HuH-7.5 (cell line): ENCODE results near the gene CHST15.

ENCODE experiments used
- DNase-seq: peaks from one replicate; pipeline ENCODE4 v3.0.0; 2011; ENCODE audit warnings: low spot score

The CHST15 gene

DNA sequence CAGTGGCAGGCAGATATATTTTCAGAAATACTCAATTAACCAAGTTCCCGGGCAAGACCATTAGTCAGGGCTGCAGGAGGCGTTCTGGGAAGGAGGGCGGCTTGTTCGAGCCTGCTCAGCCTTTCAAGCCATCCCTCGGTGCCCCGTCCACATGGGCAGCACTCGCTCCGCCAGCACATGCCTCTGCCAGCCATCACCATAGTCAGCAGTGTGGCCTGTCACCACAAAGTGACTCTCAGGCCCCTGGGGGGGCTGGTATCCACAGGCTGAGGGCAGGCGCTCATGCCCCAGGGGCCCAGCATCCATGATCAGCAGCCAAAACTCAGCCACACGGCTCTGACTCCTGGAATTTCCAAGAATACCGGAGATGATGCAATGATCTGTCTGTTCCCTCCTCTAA lies 81.9 kb downstream of the CHST15 start:
- DNase-seq: no peak

DNA sequence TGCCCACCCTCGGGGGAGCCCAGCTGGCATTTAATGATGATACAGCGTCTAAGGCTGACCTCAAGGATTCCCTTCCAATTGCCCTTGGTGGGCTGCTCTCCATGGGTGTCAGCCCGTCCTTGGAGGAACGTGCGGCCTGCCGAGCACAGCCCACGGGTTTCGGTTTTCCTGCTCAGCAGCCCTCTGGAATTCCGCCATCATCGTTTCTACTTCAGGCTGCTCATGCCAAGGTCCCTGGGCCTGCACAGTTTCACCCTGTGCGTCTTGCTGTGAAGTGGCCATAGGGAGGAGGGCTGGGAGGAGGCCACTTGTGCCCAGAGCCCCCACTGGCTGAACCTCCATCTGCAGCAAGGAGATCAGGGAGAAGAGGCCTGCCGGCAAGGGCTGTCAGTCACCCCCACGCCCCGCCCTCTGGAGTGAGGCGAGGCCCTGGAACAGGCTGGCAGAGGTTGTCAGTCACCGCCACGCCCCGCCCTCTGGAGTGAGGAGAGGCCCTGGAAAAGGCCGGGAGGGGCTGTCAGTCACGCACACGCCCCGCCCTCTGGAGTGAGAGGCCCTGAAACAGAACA lies 82.8 kb downstream of the CHST15 start:
- no peak for DNase-seq

DNA sequence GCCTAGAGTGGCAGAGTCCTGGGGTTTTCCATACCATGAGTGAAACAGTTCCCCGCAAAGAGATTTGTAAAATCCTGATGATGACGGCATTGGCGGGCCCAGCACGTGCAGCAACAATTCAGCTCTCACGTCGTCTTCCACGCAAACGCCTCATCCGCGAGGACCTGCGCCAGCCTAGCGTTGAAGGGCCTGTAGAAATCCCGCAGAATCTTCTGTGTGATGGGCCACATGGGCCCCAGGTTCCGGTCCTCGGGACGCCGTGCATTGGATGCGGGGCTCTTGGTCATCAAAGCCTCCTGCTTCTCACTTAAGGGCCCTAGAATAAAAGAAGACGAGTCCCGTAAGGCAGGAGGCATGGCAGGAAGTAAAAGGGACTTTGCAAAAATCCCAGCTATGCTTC lies 83.4 kb downstream of the CHST15 start:
- DNase-seq: no peak

DNA sequence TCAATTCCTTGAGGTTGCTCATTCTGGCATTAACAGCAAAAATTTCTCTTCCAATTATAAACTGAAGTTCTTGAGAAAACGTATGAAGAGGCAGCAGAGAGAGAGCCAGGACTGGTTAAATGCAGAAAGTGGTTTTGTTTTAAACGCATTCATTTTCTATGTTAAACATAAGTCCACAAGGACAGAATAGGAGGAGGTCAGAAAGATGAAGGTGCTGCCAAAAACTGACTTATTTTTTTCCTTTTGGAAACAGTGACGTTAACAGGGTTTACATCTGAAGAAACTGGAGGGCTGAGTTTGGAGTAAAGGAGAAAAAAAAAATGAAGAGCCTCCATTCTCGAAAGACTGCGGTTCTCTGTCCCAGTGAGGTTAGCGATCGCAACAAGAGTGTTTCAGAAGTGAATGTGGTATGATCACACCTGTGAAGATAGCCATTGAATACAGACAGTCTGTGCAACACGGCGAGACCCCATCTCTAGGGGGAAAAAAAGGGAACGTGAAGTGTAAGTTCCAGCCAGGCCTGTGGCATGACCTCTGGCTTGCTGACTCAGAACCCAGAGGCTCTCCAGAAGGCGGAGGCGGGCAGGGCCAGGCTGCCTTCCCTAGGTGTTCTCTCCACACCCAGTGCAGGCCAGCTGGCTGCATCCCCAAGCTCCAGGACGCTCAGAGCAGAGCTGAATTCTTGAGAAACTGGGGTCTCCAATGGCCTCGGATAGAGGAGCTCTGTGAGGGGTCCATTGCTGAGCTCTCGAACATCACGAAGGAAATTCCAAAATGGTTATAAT lies 84.0 kb downstream of the CHST15 start:
- no peak for DNase-seq

DNA sequence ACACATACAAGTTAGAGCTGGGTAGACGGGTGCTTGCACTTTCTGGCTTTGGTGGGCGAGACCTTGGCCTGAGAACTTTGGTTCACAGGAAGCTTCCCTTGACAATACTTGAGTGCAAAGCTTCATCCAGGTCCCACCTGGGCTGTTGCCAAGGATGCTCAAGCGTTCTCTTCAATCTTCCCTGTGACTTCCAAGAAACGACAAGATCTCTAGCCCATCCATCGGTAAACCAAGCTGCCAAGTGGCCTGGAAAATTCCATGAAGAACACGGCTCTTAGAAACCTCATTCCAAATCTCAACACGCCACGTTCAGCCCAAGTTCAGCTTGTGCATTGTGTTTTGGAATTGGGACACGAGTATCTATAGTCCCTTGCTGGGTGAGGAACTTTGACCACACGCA lies 84.7 kb downstream of the CHST15 start:
- DNase-seq: no peak

DNA sequence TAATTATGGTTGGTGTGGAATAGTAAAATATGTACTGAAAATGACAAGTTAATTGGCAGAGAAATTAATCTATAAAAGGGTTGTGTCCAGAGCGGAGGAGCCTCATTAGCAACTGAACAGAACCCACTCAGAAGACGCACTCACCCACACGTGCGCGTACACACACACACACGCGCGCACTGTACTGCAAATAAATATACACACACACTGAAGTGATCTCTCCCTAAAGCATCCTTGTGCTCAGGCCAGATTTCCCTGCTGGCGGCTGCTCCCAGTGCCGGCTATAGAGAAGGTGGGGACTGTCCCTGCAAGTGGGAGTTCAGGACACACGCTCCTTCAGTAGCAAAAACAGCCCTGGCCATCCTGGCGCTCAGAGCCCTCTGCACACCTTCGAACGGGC lies 85.2 kb downstream of the CHST15 start:
- DNase-seq: no peak

DNA sequence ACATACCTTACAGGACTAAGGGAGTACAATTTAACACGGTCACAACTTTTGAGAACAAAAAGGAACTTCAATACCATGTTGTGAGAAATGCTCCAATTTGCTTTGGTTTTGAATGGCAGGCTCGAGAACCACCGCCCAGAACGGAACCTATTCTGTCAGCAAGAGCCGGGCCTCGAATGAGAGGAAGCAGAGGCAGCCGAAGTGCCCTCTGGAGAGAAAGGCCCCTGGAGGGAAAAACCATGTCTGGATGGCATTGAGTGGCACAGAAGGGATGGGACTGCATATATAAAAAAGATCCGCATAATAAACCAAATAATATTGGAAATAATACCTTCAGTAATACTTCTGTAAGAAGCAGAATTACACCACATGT lies 85.6 kb downstream of the CHST15 start:
- DNase-seq: no peak

DNA sequence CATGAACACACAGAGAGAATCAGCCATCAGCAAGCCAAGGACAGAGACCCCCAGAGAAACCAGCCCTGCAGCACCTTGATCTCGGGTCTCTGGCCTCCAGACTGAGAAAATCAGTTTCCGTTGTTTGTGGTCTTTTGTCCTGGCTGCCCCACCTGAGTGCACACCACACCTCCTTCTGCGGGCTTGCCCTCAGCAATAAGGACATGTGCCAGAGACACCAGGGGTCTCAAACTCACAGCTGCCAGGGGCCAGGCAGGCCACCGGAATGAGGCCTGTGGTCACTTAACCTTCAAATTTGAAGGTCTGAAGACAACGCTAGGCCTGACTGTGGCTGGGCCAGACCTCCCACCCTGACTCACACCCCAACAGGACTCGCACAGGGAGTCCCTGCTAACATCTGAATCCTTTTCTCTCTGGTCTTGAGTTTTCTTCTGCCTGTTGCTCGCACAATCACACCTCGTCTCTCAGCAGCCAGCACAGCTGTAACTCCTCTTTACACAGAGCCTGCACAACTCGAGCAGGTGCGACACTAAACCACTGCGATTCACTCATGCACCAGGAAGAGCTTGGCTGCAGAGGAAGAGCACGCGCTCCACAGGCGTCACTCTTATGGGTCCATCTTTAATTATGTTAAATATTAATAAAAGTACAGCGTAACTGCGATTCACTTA lies 86.2 kb downstream of the CHST15 start:
- no peak for DNase-seq

DNA sequence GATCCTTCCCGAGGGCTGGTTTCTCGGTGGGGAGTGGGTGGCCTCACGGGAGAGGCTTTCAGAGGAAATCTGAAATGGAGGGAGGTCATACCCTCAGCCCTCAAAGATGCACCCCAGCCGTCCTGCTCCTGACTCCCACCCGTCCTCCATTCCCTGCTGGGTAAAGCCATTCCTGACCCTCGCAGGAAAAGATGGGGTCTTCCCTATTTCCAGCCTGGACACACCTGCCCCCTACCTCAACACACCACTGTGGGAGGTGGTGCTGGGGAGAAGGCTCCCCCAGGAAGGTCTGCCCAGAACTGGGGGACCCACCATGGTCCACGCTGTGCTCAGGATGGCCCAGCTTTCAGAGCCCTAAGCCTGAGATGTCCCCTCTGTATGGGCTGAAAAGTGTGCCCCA lies 86.9 kb downstream of the CHST15 start:
- DNase-seq: no peak

DNA sequence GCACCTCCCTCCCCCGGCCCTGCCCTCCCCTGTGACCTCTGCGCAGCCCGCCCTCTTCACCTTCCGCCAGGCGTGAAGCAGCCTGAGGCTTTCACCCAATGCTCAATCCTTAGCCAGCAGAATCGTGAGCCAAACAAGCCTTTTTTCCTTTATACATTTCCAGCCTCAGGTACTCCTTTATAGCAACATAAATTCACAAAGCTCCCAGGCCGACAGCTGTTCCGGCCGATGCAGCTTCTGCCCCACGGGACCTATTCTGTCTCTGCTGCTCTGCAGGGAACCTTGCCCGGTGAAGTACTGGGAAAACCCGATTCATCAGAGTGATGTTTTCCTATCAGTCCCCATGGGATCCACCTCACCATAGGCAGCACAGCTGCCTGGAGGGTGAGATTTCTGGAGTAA lies 87.4 kb downstream of the CHST15 start:
- DNase-seq: no peak

DNA sequence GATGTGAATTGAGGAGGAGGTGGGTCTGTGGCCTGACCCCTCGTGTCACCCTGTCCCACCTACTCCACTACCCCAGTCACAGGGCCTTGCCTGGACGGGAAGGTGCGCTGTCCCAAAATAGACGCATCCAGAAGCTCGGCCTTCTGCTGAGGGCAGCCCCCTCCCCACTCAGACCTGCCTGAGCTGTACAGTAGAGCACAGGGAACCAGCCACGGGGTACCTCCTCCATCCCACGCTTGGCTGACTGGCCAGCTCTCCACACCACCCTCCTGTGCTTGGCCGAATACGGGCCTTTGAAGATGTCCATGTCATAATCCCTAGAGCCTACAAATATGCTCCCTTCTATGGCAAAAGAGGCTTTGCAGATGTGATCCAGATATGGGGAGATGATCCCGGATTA lies 88.3 kb downstream of the CHST15 start:
- no peak for DNase-seq

DNA sequence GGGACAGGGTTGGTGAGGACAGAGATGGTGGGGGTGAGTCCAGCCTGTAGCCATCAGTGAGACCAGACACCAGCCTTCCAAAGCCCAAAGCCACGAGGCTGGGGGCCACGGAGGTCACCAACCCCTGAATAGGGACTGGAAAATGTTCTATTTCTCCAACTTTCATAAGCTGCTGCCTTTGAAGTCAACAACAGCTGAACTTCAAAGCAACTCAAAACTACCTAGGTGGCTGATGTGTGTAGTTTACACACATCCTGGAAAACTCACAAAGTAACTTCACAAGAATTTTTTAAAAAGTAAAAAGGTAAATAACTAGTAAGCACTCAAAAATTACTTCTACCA lies 88.8 kb downstream of the CHST15 start:
- DNase-seq: no peak

DNA sequence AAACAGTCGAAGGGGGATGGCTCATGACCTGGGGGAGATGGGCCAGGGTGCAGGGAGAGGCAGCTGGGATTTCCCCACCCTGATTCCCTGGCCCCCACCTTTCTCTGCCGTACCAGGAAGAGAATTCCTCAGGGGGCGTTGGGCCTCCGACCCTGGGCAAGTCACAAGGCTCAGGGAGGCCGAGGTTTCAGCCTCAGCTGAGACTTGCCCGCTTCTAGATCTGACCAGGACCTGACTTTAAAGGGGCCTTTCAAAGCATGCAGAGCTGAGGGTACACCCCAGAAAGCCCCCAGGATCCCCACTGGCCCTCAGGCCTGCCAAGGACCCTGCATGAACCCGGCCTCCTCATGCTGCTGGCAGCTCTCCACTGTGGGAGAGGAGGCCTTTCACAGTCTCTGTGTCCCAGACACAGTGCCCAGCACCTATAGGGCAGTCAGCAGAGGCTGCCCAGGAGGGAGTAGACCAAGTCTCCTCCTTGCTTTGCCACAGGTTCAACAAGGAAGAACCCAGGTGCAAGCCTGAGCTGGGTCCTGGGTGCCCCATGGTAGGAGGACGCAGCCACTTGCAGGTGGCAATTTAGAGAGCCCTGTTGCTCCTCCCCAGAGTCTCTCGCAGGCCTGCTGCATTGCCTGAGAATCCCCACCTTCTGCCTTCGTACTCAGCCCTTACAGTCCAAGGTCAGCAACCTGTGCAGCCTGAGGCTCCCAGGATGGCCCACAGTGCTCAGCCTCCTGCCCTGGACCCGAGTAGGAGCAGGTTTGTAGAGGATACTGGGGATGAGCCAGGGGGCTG lies 89.3 kb downstream of the CHST15 start:
- DNase-seq: no peak

DNA sequence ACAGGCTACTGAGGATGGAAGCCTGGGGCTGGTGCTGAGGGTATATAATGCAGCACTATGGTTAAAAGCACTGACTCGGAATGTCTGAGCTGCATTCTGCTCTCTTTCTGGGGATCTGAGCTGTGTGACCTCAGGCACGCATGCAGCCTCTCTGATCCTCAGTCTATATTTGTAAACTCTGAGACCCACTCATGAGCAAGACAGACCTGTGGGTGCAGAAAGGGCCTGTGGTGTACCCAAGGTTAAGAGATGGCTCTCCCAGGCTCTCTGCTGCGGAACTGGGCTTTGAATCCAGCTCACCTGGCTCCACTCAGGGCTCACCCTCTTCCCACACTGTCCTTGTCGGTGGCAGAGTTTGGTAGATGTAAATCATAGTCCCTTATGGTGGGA lies 89.9 kb downstream of the CHST15 start:
- DNase-seq: no peak

DNA sequence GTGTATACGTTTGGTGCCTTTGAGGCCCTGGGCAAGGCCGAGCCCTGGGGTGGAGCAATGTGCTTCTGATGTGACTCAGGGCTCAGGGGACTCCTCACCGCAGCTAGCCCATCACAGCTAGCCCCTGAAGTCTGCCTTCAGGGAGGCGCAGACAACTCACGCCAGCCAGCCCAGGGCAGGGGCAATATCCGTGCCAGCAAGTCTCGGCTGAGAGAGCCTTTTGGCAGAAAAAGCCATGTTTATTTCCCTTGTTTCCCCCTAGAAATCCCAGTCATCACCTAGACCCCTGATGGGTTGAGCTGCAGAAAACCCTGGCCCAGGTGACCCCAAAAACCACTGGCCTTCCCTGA lies 90.4 kb downstream of the CHST15 start:
- no peak for DNase-seq

DNA sequence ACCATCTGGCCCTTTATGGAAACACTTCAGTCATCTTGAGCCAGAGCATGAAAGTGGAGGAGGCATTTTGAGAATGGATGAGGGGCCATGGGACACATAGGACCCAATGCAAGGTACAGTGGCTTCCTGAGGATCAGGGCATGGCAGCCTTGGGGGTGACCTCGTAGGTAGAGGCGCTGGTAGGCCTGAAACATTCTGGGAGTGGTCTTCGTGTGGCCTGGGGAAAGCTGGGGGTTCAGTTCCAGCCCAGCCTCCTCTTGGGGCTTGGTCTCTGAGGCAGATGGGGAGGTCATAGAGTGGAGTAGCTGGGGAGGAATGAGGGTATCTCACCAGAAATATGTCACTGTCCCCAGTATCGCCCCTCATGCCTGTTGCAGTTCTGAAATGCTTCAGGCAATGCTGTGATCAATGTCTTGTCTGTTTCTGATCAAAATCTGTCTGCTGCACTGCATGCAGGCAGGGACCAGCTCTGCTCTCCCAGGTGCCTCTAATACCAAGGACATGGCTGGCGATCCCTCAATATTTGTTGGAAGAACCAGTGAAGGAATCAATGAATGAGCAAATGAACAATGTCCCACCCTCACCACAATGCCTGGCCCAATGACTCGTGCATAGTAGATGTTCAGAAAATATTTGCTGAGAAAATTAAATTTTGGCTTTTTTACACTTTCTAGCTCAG lies 90.9 kb downstream of the CHST15 start:
- no peak for DNase-seq

DNA sequence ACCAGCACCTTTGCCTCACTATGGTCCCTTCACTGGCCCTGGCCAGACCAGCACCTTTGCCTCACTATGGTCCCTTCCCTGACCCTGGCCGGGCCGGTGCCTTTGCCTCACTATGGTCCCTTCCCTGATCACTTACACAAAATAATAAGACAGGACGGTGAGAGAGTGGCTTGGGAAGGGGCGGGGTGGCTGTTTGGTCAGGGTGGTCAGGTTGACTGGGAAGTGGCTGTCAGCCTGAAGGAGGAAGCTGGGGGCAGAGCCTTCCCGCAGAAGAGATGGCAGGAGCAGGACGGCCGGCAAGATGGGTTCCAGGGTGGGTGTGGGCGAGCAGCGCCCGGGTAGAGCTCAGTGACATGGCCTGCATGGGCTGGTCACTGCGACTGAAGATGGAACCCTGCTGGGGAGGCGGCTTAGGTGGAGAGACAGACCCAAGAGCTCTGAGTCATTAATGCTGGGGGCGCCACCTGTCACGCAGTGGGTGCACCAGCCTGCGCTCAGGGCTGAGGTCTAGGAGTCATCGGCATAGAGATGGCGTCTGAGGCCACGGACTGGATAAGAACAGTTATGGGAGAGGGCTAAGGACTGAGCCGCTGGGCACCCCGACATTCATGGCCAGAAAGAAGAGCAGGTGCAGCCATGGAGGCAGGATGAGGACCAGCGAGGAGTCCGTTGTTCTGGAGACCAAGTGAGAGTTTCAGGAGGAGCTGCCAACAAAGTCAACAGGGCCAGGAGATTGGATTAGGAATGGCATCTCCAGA lies 91.8 kb downstream of the CHST15 start:
- DNase-seq: no peak

DNA sequence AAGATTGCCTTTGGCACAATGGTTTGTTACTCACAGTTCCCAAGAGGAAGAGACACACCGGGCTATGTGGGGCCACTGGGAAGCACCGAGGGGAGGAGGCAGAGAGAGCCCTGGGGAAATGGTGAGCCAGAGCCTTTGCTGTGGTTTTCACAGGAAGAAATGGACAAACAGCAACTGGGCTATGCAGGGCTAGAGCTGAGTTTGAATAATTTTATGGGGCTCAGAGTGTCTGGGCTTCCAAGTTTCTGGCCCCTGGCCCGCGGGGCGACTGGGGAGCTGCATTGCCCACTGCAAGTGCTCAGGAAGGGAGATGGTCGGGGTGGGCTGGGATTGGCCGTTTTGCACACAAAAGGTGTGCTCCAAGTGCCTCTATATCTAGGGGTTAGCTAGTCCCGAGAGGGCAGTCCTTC lies 92.6 kb downstream of the CHST15 start:
- DNase-seq: no peak

DNA sequence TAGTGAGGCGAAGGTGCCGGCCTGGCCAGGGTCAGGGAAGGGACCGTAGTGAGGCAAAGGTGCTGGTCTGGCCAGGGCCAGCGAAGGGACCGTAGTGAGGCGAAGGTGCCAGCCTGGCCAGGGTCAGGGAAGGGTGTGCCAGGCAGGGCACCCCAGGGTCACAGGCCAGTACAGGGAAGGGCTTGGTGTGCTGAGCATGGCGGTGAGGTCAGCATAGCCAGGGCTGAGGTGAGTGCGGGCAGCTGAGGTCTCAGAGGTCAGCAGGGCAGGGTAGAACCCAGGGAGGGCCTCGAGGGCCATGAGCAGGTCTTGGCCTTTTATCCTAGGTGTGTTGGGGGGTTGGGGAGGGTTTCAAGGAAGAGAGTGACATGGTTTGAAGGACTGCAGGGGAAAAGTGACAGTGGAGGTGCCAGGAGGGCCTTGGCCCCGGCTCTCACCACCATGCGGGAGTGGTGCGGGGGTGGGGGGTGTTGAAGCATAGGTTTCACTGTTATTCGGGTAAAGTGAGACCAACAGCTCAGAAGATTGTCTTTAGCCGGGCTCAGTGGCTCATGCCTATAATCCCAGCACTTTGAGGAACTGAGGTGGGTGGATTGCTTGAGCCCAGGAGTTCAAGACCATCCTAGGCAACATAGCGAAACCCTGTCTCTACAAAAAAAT lies 93.3 kb downstream of the CHST15 start:
- no peak for DNase-seq

DNA sequence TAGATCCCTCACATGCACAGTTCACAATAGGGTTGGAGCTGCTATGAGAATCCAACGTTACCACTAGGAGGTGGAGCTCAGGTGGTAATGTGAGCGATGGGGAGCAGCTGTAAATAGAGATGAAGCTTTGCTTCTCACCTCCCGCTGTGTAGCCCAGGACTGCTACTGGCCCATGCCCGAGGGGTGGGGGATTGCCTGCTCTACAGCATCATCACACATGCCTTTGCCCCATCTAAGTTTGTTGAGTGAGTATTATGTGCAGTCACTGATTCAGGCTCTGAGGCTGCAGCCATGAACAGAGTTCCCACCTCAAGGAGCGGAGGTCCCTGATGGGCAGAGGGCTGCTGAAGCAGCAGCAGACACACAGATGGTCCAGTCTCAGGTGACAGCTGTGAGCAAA lies 94.1 kb downstream of the CHST15 start:
- DNase-seq: no peak
